ENCODE measurements around the gene COL17A1. TPM values are rescaled to one million over a fixed set of nuclear protein-coding genes. Genes with fewer than 3 reads are reported as not detected.
A peak's percentile ranks its signal among the peaks of the same experiment; 100 is the strongest.

COL17A1 gene
- total RNA-seq, 1 experiment from 2014 or later, result 3.5 TPM

DNA sequence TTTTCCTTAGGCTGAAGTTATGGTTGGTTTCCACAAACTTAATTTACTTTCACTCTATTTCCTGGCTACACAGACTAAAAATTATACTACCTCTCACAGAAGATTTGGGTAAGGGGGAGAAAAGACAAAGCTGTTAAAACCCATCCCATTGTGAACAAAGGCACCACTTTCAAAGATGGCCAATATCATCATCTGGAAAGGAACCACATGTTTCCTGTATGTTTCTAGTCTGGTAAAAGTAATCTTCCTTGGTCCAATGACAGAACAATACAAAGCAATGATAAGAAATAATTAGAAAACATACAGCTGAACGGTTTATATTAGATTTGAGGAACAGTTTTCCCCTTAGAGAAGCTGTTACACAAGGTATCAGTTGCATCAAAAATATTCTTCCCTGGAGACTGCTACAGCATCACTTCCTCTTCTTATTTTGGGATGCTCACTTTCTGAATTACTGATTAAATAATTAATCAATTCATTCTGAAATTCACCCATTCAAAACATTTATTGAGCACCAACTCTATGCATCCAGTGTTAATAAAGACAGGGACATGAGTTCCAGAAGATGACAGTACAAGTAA lies 27.8 kb upstream of the COL17A1 start:
- ChIA-PET POLR2A (interaction anchor here (0.6 kb wide), 1 partner anchor 10 kb away, joined by 3 read pairs; no protein-coding TSS in a partner anchor), RAD21 (ENCODE audit: low non-redundant PET in 1 of 2, low total read pairs in 2 of 2, uncharacterized antibody in 2 of 2, unreplicated experiment in 2 of 2) (no interaction called here), CTCF (no interaction called here)
- no peak overlapping the region for H3K27ac ChIP-seq (ENCODE audit: low read depth, low read length)
- peaks cover 33 to 80% of the 10 kb centered on the region in 2 experiments for H3K4me1 ChIP-seq (ENCODE audit: control insufficient read depth in 1 of 2, insufficient read depth in 2 of 2, low read length in 2 of 2)
- no peak overlapping the region for H3K4me2 ChIP-seq (ENCODE audit: low read length)
- peaks cover 0 to 3% of the 10 kb centered on the region in 2 experiments; a peak in 1 of 4 replicates for H3K9me3 ChIP-seq (ENCODE audit: control insufficient read depth in 1 of 2, insufficient read depth in 1 of 2, low read depth in 1 of 2, low read length in 2 of 2)
- H3K79me2 ChIP-seq (ENCODE audit: insufficient read depth, low read length), result no peaks in the 10 kb centered on the region
- H3K4me3 ChIP-seq (replicated peaks in 1 of 2; ENCODE audit: low read depth in 1 of 2, low read length in 2 of 2), result no peak overlapping the region
- DNase-seq (ENCODE audit: low read depth, low spot score), result no peak
- no peaks in the 10 kb centered on the region for H3K36me3 ChIP-seq (ENCODE audit: control insufficient read depth in 1 of 2, insufficient read depth in 2 of 2, low read length in 2 of 2)
- intact Hi-C loops (cut with micrococcal nuclease), result no loop called here
- TF ChIP-seq CEBPB (IDR thresholded peaks at IDR 0.05; ENCODE audit: low read depth) (no peak), SP1 (IDR thresholded peaks at IDR 0.05; ENCODE audit: low read depth) (no peak), YY1 (IDR thresholded peaks at IDR 0.05; ENCODE audit: extremely low read depth, insufficient replicate concordance, low read depth, low read length) (no peak), JUND (IDR thresholded peaks at IDR 0.05) (no peak)
- TF ChIP-seq, protein P1, sequence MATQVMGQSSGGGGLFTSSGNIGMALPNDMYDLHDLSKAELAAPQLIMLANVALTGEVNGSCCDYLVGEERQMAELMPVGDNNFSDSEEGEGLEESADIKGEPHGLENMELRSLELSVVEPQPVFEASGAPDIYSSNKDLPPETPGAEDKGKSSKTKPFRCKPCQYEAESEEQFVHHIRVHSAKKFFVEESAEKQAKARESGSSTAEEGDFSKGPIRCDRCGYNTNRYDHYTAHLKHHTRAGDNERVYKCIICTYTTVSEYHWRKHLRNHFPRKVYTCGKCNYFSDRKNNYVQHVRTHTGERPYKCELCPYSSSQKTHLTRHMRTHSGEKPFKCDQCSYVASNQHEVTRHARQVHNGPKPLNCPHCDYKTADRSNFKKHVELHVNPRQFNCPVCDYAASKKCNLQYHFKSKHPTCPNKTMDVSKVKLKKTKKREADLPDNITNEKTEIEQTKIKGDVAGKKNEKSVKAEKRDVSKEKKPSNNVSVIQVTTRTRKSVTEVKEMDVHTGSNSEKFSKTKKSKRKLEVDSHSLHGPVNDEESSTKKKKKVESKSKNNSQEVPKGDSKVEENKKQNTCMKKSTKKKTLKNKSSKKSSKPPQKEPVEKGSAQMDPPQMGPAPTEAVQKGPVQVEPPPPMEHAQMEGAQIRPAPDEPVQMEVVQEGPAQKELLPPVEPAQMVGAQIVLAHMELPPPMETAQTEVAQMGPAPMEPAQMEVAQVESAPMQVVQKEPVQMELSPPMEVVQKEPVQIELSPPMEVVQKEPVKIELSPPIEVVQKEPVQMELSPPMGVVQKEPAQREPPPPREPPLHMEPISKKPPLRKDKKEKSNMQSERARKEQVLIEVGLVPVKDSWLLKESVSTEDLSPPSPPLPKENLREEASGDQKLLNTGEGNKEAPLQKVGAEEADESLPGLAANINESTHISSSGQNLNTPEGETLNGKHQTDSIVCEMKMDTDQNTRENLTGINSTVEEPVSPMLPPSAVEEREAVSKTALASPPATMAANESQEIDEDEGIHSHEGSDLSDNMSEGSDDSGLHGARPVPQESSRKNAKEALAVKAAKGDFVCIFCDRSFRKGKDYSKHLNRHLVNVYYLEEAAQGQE (IDR thresholded peaks at IDR 0.05; ENCODE audit: low read depth), result no peak
- TF ChIP-seq, protein P2, sequence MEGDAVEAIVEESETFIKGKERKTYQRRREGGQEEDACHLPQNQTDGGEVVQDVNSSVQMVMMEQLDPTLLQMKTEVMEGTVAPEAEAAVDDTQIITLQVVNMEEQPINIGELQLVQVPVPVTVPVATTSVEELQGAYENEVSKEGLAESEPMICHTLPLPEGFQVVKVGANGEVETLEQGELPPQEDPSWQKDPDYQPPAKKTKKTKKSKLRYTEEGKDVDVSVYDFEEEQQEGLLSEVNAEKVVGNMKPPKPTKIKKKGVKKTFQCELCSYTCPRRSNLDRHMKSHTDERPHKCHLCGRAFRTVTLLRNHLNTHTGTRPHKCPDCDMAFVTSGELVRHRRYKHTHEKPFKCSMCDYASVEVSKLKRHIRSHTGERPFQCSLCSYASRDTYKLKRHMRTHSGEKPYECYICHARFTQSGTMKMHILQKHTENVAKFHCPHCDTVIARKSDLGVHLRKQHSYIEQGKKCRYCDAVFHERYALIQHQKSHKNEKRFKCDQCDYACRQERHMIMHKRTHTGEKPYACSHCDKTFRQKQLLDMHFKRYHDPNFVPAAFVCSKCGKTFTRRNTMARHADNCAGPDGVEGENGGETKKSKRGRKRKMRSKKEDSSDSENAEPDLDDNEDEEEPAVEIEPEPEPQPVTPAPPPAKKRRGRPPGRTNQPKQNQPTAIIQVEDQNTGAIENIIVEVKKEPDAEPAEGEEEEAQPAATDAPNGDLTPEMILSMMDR (IDR thresholded peaks at IDR 0.05 in 2 of 3, conservative IDR thresholded peaks at IDR 0.05 in 1 of 3; ENCODE audit: borderline replicate concordance in 1 of 3, insufficient read depth in 1 of 3, low read depth in 2 of 3, low read length in 2 of 3), result no peak
- H4K20me1 ChIP-seq (ENCODE audit: insufficient read depth), result no peaks in the 10 kb centered on the region
- no peaks in the 10 kb centered on the region for H3K9me2 ChIP-seq (ENCODE audit: insufficient read depth)
- no TSS peak for BruUV-seq (replicated peaks)
- no peak overlapping the region for H3K9ac ChIP-seq (ENCODE audit: low read length)
- no peaks in the 10 kb centered on the region for H3K27me3 ChIP-seq (ENCODE audit: insufficient read depth, low read length)
- peak overlapping the region; percentile 58 for H2AFZ ChIP-seq (ENCODE audit: low read depth, low read length, poor library complexity, severe bottlenecking)
- ATAC-seq, result no peak
